Natural killer cell (primary cell): ENCODE results near the gene TMEM192. TPM values are rescaled to one million over a fixed set of nuclear protein-coding genes. Genes with fewer than 3 reads are reported as not detected.
"Not testable (repeated sequence)": the region's sequence is repeated elsewhere in the genome, so short reads cannot be mapped to it uniquely, and the experiment has no call there.

Experiments
- ATAC-seq, 3 donors: fragments of 150-1000 bp in 2 of 3; fragments of 200-7000 bp in 1 of 3; cut with Tn5 transposase; 1 replicate in 1 of 3; 2 replicates in 2 of 3; pipeline ENCODE4 v1.10.0; 2021; ENCODE audit warnings: mild to moderate bottlenecking in 2 of 3, moderate library complexity in 2 of 3
- DNase-seq, 2 donors: peaks; one replicate each; pipeline versions ENCODE4 v3.0.0 to v3.0.0-alpha.2; 2013 to 2021; ENCODE audit warnings: mixed read lengths in 1 of 2
- H3K27ac ChIP-seq: one replicate; pipeline ENCODE4 v1.5.1; 2013; ENCODE audit warnings: mild to moderate bottlenecking, low read length
- H3K27me3 ChIP-seq: one replicate; pipeline ENCODE4 v1.6.1; 2013; ENCODE audit warnings: low read length; ENCODE audit not compliant: control insufficient read depth, insufficient read depth
- H3K36me3 ChIP-seq: one replicate; pipeline ENCODE4 v1.6.1; 2013; ENCODE audit warnings: low read length; ENCODE audit not compliant: control insufficient read depth, insufficient read depth
- H3K4me1 ChIP-seq: one replicate; pipeline ENCODE4 v1.6.1; 2013; ENCODE audit warnings: low read length; ENCODE audit not compliant: control insufficient read depth, insufficient read depth
- H3K4me3 ChIP-seq: one replicate; pipeline ENCODE4 v1.5.1; 2013; ENCODE audit warnings: low read length
- H3K9me3 ChIP-seq: one replicate; pipeline ENCODE4 v1.6.1; 2013; ENCODE audit warnings: low read length; ENCODE audit not compliant: control insufficient read depth, insufficient read depth
- H3K27ac Mint-ChIP-seq, 2 donors: one replicate each; pipeline ENCODE4 v1.8.0; 2022; ENCODE audit warnings: mild to moderate bottlenecking in 2 of 2, mixed read lengths in 2 of 2, moderate library complexity in 1 of 2
- H3K27me3 Mint-ChIP-seq, 2 donors: one replicate each; pipeline ENCODE4 v1.8.0; 2022; ENCODE audit warnings: low read depth in 2 of 2, mixed read lengths in 2 of 2
- H3K36me3 Mint-ChIP-seq: one replicate; pipeline ENCODE4 v1.8.0; 2022; ENCODE audit warnings: mixed read lengths
- H3K4me1 Mint-ChIP-seq, 2 donors: one replicate each; pipeline ENCODE4 v1.8.0; 2022; ENCODE audit warnings: mixed read lengths in 2 of 2
- H3K4me3 Mint-ChIP-seq: one replicate; pipeline ENCODE4 v1.8.0; 2022; ENCODE audit warnings: mild to moderate bottlenecking, moderate library complexity, mixed read lengths
- H3K9me3 Mint-ChIP-seq, 2 donors: one replicate each; pipeline ENCODE4 v1.8.0; 2022; ENCODE audit warnings: mixed read lengths in 2 of 2
- CTCF ChIP-seq: fragments of 200-600 bp; IDR thresholded peaks from one replicate; pipeline ENCODE4 v1.8.0; 2022; ENCODE audit warnings: antibody characterized with exemption
- WGBS: methylation state at CpG from one replicate; pipeline ENCODE4 v1.1.7; 2013; ENCODE audit warnings: missing lambda C conversion rate; ENCODE audit not compliant: insufficient coverage; 5-methylcytosine and 5-hydroxymethylcytosine counted together
- intact Hi-C: fragments of 100-400 bp; cut with micrococcal nuclease; formaldehyde crosslinking; loops from one replicate; pipeline ENCODE4 v1.14.2; 2022
- total RNA-seq, 4 donors: library from RNA; stranded (reverse); fragments of 120-200 nt in 1 of 4; gene quantifications; one replicate each; pipeline versions ENCODE4 v1.2.3 to v1.2.4, GENCODE V29; 2013 to 2022

Gene TMEM192
- total RNA-seq, 3 donors from 2014 or later (not counting 1 experiment from before 2014, with no cell fraction given): 9.4 to 11.4 (median 11.0) TPM

GRCh38 chr4:165129924-165130323 lies 17.3 kb upstream of the TMEM192 start:
- Histone ChIP-seq H3K4me1 (no peaks in the 10 kb centered on the region), H3K36me3 (no peaks in the 10 kb centered on the region), H3K27me3 (peaks cover 4% of the 10 kb centered on the region), H3K4me3 (no peak overlapping the region), H3K27ac (no peak overlapping the region), H3K9me3 (no peaks in the 10 kb centered on the region)
- Mint-ChIP-seq H3K4me3 (no peak overlapping the region), H3K9me3 (no peaks in the 10 kb centered on the region), H3K27me3 (peaks cover 23 to 27% of the 10 kb centered on the region in 2 donors), H3K27ac (no peak overlapping the region), H3K4me1 (peaks cover 0 to 6% of the 10 kb centered on the region in 2 donors), H3K36me3 (no peaks in the 10 kb centered on the region)
- WGBS: 43% methylated on average over 1 of the region's 3 CpGs
- ATAC-seq (no peak), DNase-seq (no peak)
- no peak for TF ChIP-seq CTCF
- intact Hi-C loops: no loop called here

DNA sequence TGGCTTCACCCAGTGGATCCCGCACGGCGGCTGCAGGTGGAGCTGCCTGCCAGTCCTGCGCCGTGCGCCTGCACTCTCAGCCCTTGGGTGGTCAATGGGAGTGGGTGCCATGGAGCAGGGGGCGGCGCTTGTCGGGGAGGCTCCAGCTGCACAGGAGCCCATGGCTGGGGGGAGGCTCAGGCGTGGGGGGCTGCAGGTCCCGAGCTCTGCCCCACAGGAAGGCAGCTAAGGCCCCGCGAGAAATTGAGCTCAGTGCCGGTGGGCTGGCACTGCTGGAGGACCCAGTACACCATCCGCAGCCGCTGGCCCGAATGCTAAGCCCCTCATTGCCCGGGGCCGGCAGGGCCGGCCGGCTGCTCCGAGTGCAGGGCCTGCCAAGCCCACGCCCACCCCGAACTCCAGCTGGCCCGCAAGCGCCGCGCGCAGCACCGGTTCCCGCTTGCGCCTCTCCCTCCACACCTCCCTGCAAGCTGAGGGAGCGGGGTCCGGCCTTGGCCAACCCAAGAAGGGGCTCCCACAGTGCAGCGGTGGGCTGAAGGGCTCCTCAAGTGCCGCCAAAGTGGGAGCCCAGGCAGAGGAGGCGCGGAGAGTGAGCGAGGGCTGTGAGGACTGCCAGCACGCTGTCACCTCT lies 13.3 kb upstream of the TMEM192 start:
- H3K4me1 Mint-ChIP-seq, intact Hi-C loops: not testable (repeated sequence)
- 95% methylated on average over 40 of the region's 40 CpGs for WGBS

GRCh38 chr4:165124488-165124887 lies 11.8 kb upstream of the TMEM192 start:
- ATAC-seq: no peak

More for the DNA sequence above, 13.3 kb upstream of the TMEM192 start:
- not testable (repeated sequence) for ATAC-seq, DNase-seq, H3K27ac ChIP-seq, H3K27ac Mint-ChIP-seq, H3K4me3 ChIP-seq, H3K9me3 Mint-ChIP-seq, H3K36me3 ChIP-seq, H3K4me3 Mint-ChIP-seq, H3K36me3 Mint-ChIP-seq, H3K4me1 ChIP-seq, H3K27me3 ChIP-seq, H3K9me3 ChIP-seq
- H3K27me3 Mint-ChIP-seq: peaks cover 17 to 28% of the 10 kb centered on the region in 2 donors

More at GRCh38 chr4:165124488-165124887, 11.8 kb upstream of the TMEM192 start:
- no peaks in the 10 kb centered on the region for H3K36me3 ChIP-seq
- H3K27ac ChIP-seq: no peak overlapping the region
- H3K4me3 Mint-ChIP-seq: no peak overlapping the region
- H3K9me3 ChIP-seq: no peaks in the 10 kb centered on the region
- no peaks in the 10 kb centered on the region for H3K9me3 Mint-ChIP-seq
- no peaks in the 10 kb centered on the region for H3K27me3 ChIP-seq
- WGBS: 75% methylated on average over 5 of the region's 5 CpGs
- no peak overlapping the region for H3K27ac Mint-ChIP-seq
- no peaks in the 10 kb centered on the region for H3K4me1 ChIP-seq
- no peaks in the 10 kb centered on the region for H3K4me1 Mint-ChIP-seq
- H3K36me3 Mint-ChIP-seq: no peaks in the 10 kb centered on the region
- DNase-seq: no peak
- no peak overlapping the region for H3K4me3 ChIP-seq
- no peak for TF ChIP-seq CTCF
- H3K27me3 Mint-ChIP-seq: peaks cover 17 to 21% of the 10 kb centered on the region in 2 donors
- intact Hi-C loops: no loop called here
